Lung (tissue), 12 donors: ENCODE measurements around the gene WIPI1. TPM values are rescaled to one million over a fixed set of nuclear protein-coding genes. Genes with fewer than 3 reads are reported as not detected.
A peak's percentile ranks its signal among the peaks of the same experiment; 100 is the strongest.

Experiments used
- ATAC-seq: fragments of 200-7000 bp; cut with Tn5 transposase; one replicate; pipeline ENCODE4 v1.9.1; 2020; ENCODE audit warnings: moderate number of reproducible peaks; ENCODE audit not compliant: insufficient read depth, low FRiP score
- DNase-seq, 3 donors: peaks; one replicate each; pipeline ENCODE4 v3.0.0-alpha.2; 2013 to 2017
- H3K27ac ChIP-seq, 2 donors: one replicate each; pipeline ENCODE4 v1.5.1; 2013; ENCODE audit warnings: mild to moderate bottlenecking in 2 of 2, moderate library complexity in 2 of 2, control low read depth in 1 of 2, inconsistent platforms in 1 of 2, low read depth in 1 of 2, low read length in 1 of 2
- H3K27me3 ChIP-seq, 3 donors: one replicate each; pipeline ENCODE4 v1.5.1; 2013; ENCODE audit warnings: low read length in 2 of 3; ENCODE audit not compliant: control insufficient read depth in 3 of 3, insufficient read depth in 3 of 3
- H3K36me3 ChIP-seq, 4 donors: one replicate each; pipeline ENCODE4 v1.5.1; 2013; ENCODE audit warnings: low read length in 4 of 4, mild to moderate bottlenecking in 1 of 4, moderate library complexity in 1 of 4; ENCODE audit not compliant: control insufficient read depth in 4 of 4, insufficient read depth in 4 of 4
- H3K4me1 ChIP-seq, 5 donors: one replicate each; pipeline ENCODE4 v1.5.1; 2013; ENCODE audit warnings: low read length in 5 of 5, mild to moderate bottlenecking in 2 of 5, moderate library complexity in 1 of 5; ENCODE audit not compliant: control insufficient read depth in 5 of 5, insufficient read depth in 5 of 5
- H3K4me3 ChIP-seq: one replicate; pipeline ENCODE4 v1.5.1; 2013; ENCODE audit warnings: mild to moderate bottlenecking, control low read depth, moderate library complexity
- H3K9ac ChIP-seq, 2 donors: one replicate each; pipeline ENCODE4 v1.5.1; 2013; ENCODE audit warnings: low read length in 2 of 2, control low read depth in 1 of 2; ENCODE audit not compliant: insufficient read depth in 1 of 2
- H3K9me3 ChIP-seq, 4 donors: one replicate each; pipeline ENCODE4 v1.5.1; 2013; ENCODE audit warnings: low read length in 3 of 4, mild to moderate bottlenecking in 1 of 4, moderate library complexity in 1 of 4; ENCODE audit not compliant: control insufficient read depth in 4 of 4, insufficient read depth in 3 of 4
- WGBS, 2 donors: extraction: QIAGEN DNeasy Blood & Tissue Kit; methylation state at CpG; one replicate each; pipeline ENCODE4 v1.1.7; 2013; 5-methylcytosine and 5-hydroxymethylcytosine counted together
- polyA plus RNA-seq, 2 donors: library from polyadenylated mRNA; stranded (reverse); fragments of 200-250 nt; gene quantifications; one replicate each; pipeline ENCODE4 v1.2.1, GENCODE V29; 2013
- total RNA-seq, 2 donors: library from RNA; depleted of rRNA in 1 of 2; stranded (reverse); fragments of >200 nt in 1 of 2; gene quantifications; one replicate each; pipeline ENCODE4 v1.2.1, GENCODE V29; 2014 to 2021
- TF ChIP-seq, protein P1 (sequence below): IDR thresholded peaks from 2 replicates; pipeline ENCODE4 v1.5.1; 2012; ENCODE audit warnings: mild to moderate bottlenecking; ENCODE audit errors: control extremely low read depth, extremely low read depth
- donor health status: control.
- donor health status: control.
- donor health status: Bipolar disorder and iron deficiency.
- donor health status: healthy.
- donor health status: DM: yes; HTN: yes; CAD: no.

WIPI1 gene
- total and polyA plus RNA-seq, 4 donors = 30.4 to 58.5 (median 41.8) TPM

DNA sequence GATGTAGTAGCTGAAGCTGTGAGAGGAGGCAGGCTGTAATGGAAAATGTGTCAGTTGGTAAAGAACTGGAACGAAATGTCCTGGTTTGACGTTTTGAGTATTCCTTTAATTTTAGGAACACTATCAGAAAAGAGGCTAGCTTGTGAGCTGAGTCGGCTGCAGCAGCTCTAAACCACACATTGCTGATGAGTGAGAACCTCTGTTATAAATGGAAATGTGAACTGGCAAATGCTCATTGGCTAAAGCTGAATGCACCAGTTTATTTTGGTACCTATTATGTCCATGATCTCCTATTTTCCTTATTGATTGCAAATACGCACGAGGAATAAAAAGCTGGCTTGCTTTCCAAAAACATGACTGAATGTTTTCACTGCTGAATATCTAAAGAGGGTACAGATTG lies 11.0 kb upstream of the WIPI1 start:
- no peaks in the 10 kb centered on the region for H3K27me3 ChIP-seq
- WGBS, 2 donors = 61 to 77% methylated on average over 5 of the region's 5 CpGs
- H3K9me3 ChIP-seq = no peaks in the 10 kb centered on the region
- H3K4me1 ChIP-seq = peaks cover 0 to 8% (median 0%) of the 10 kb centered on the region in 5 donors
- peak overlapping the region in 1 of 2 donors; percentile 90 for H3K27ac ChIP-seq
- no peaks in the 10 kb centered on the region for H3K36me3 ChIP-seq
- no peak overlapping the region for H3K9ac ChIP-seq
- H3K4me3 ChIP-seq = no peak overlapping the region
- DNase-seq (no peak), ATAC-seq (no peak)
- TF ChIP-seq, protein P1, sequence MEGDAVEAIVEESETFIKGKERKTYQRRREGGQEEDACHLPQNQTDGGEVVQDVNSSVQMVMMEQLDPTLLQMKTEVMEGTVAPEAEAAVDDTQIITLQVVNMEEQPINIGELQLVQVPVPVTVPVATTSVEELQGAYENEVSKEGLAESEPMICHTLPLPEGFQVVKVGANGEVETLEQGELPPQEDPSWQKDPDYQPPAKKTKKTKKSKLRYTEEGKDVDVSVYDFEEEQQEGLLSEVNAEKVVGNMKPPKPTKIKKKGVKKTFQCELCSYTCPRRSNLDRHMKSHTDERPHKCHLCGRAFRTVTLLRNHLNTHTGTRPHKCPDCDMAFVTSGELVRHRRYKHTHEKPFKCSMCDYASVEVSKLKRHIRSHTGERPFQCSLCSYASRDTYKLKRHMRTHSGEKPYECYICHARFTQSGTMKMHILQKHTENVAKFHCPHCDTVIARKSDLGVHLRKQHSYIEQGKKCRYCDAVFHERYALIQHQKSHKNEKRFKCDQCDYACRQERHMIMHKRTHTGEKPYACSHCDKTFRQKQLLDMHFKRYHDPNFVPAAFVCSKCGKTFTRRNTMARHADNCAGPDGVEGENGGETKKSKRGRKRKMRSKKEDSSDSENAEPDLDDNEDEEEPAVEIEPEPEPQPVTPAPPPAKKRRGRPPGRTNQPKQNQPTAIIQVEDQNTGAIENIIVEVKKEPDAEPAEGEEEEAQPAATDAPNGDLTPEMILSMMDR = no peak

DNA sequence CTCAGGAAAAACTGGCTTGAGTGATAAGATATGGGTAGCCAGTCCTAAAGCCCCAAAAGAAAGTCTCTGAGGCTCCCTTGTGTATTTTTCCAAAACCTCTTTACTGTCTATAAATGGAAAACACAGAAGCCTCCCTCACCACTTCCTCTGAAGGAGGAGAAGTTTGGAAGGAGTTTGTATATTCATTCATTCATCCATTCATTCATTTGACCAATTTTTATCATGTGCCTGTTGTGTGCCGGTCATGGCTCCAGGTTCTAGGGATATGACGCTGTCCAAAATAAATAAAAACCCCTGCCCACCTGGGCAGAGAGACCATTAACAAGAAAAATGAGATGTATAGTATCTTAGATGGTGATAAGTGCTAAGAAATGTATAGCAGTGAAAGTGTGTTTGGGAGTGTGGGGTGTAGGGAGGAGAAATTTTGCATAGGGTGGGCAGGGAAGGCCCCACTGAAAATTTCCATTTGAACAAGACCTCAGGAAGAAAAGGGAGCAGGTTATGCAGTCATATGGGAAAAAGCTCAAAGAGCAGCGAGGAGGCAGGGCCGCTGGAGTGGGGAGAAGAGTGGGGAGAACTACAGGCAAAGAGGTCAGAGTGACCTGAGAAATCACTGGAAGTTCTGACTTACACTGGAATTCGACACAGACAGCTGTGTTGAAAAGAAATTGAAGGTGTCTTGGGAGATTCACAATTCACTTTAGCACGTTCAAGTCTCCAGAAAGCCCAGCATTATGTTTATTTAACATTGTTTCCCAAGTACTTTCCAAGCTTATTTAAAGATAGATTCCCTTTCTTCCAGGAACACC lies 6.1 kb upstream of the WIPI1 start:
- Histone ChIP-seq H3K27me3 (no peaks in the 10 kb centered on the region), H3K36me3 (no peaks in the 10 kb centered on the region), H3K4me3 (no peak overlapping the region), H3K9me3 (no peaks in the 10 kb centered on the region), H3K4me1 (peaks cover 0 to 6% (median 2%) of the 10 kb centered on the region in 5 donors), H3K9ac (no peak overlapping the region), H3K27ac (peak overlapping the region in 1 of 2 donors; percentile 27)
- TF ChIP-seq, protein P1 = no peak
- 53 to 64% methylated on average over 6 of the region's 6 CpGs for WGBS, 2 donors
- no peak for ATAC-seq
- DNase-seq = no peak

- DNase-seq (peak; percentile 77 to 91 (median 89)), ATAC-seq (peak; percentile 91)
- Histone ChIP-seq H3K4me1 (peaks cover 0 to 8% (median 4%) of the 10 kb centered on the region in 5 donors), H3K9ac (no peak overlapping the region), H3K27me3 (no peaks in the 10 kb centered on the region), H3K4me3 (no peak overlapping the region), H3K9me3 (no peaks in the 10 kb centered on the region), H3K27ac (peak overlapping the region in 1 of 2 donors; percentile 56), H3K36me3 (no peaks in the 10 kb centered on the region)
- TF ChIP-seq, protein P1 = peak; percentile 78
- 49 to 50% methylated on average over 15 of the region's 15 CpGs for WGBS, 2 donors
Observed at GRCh38 chr17:68462381-68463210, 5.3 kb upstream of the WIPI1 start.
